ENCODE results near the gene H1-8.

- TF ChIP-seq CTCF (IDR thresholded peaks at IDR 0.05; ENCODE audit: insufficient read depth, low read length, poor library complexity, severe bottlenecking), result no peak
- no peak for TF ChIP-seq EZH2phosphoT487 (conservative IDR thresholded peaks at IDR 0.05; ENCODE audit: low read length)
Measured at GRCh38 chr3:129569856-129570255, 26.9 kb downstream of the H1-8 start.

Data from SU-DHL-6 (cell line).